Immature natural killer cell (primary cell): ENCODE data around the gene EGFLAM. TPM values are rescaled to one million over a fixed set of nuclear protein-coding genes. Genes with fewer than 3 reads are reported as not detected.
A peak's percentile ranks its signal among the peaks of the same experiment; 100 is the strongest.

Source experiments
- DNase-seq, 3 donors: peaks; one replicate each; pipeline ENCODE4 v3.0.0; 2022; ENCODE audit warnings: mixed read lengths in 1 of 3
- H3K27ac Mint-ChIP-seq, 6 donors: one replicate each; pipeline ENCODE4 v1.8.0; 2020; ENCODE audit warnings: mixed read lengths in 6 of 6, mild to moderate bottlenecking in 5 of 6, inconsistent platforms in 4 of 6, moderate library complexity in 3 of 6
- H3K27me3 Mint-ChIP-seq, 3 donors: one replicate each; pipeline ENCODE4 v1.8.0; 2020 to 2021; ENCODE audit warnings: low read depth in 3 of 3, mild to moderate bottlenecking in 3 of 3, mixed read lengths in 3 of 3, moderate library complexity in 3 of 3, inconsistent platforms in 1 of 3
- H3K36me3 Mint-ChIP-seq, 3 donors: one replicate each; pipeline ENCODE4 v1.8.0; 2020; ENCODE audit warnings: mixed read lengths in 3 of 3, inconsistent platforms in 2 of 3, mild to moderate bottlenecking in 2 of 3
- H3K4me1 Mint-ChIP-seq, 2 donors: one replicate each; pipeline ENCODE4 v1.8.0; 2020; ENCODE audit warnings: inconsistent platforms in 2 of 2, mild to moderate bottlenecking in 2 of 2, mixed read lengths in 2 of 2, moderate library complexity in 1 of 2
- H3K4me3 Mint-ChIP-seq, 5 donors: one replicate each; pipeline ENCODE4 v1.8.0; 2020; ENCODE audit warnings: mild to moderate bottlenecking in 5 of 5, mixed read lengths in 5 of 5, inconsistent platforms in 3 of 5, moderate library complexity in 3 of 5
- H3K9me3 Mint-ChIP-seq, 6 donors: one replicate each; pipeline ENCODE4 v1.8.0; 2020; ENCODE audit warnings: mild to moderate bottlenecking in 6 of 6, mixed read lengths in 6 of 6, inconsistent platforms in 4 of 6, moderate library complexity in 3 of 6
- polyA plus RNA-seq, 3 donors: library from polyadenylated mRNA; unstranded; fragments of 300-500 nt; fragmentation: Illumina TruSeq; gene quantifications; one replicate each; pipeline ENCODE4 v1.2.3, GENCODE V29; 2021

The EGFLAM gene
- polyA plus RNA-seq = not detected

GRCh38 chr5:38258319-38259061 lies at the start of gene EGFLAM:
Gene EGFLAM (plus strand): TSS chr5:38258559. CDS start chr5:38258755, 196 bp downstream.
- peaks cover 0 to 5% of the 10 kb centered on the region in 2 donors for H3K4me1 Mint-ChIP-seq
- peaks cover 0 to 22% (median 3%) of the 10 kb centered on the region in 6 donors for H3K9me3 Mint-ChIP-seq
- no peak for DNase-seq
- H3K27ac Mint-ChIP-seq = no peak within 1 kb of the TSS
- peak within 1 kb of the TSS in 1 of 5 donors; percentile 27 for H3K4me3 Mint-ChIP-seq
- peaks cover 18 to 41% (median 26%) of the 10 kb centered on the region in 3 donors for H3K27me3 Mint-ChIP-seq
- H3K36me3 Mint-ChIP-seq = no peaks in the 10 kb centered on the region

- Mint-ChIP-seq H3K4me1 (no peaks in the 10 kb centered on the region), H3K27me3 (peaks cover 0 to 4% (median 2%) of the 10 kb centered on the region in 3 donors), H3K36me3 (no peaks in the 10 kb centered on the region), H3K9me3 (peaks cover 0 to 2% (median 0%) of the 10 kb centered on the region in 6 donors), H3K27ac (no peak overlapping the region), H3K4me3 (no peak overlapping the region)
- no peak for DNase-seq
Observed at GRCh38 chr5:38208782-38209378, 49.5 kb upstream of the EGFLAM start.

GRCh38 chr5:38210676-38211353 lies 47.5 kb upstream of the EGFLAM start:
- H3K4me1 Mint-ChIP-seq = no peaks in the 10 kb centered on the region
- no peaks in the 10 kb centered on the region for H3K36me3 Mint-ChIP-seq
- peaks cover 0 to 2% (median 0%) of the 10 kb centered on the region in 6 donors for H3K9me3 Mint-ChIP-seq
- DNase-seq = no peak
- no peak overlapping the region for H3K4me3 Mint-ChIP-seq
- H3K27me3 Mint-ChIP-seq = peaks cover 0 to 6% (median 4%) of the 10 kb centered on the region in 3 donors
- no peak overlapping the region for H3K27ac Mint-ChIP-seq

GRCh38 chr5:38211354-38211710 lies 47.0 kb upstream of the EGFLAM start:
- Mint-ChIP-seq H3K4me3 (no peak overlapping the region), H3K4me1 (no peaks in the 10 kb centered on the region), H3K9me3 (peaks cover 0 to 2% (median 0%) of the 10 kb centered on the region in 6 donors), H3K36me3 (no peaks in the 10 kb centered on the region), H3K27ac (no peak overlapping the region), H3K27me3 (peaks cover 0 to 6% (median 4%) of the 10 kb centered on the region in 3 donors)
- DNase-seq = no peak

- H3K4me1 Mint-ChIP-seq = no peaks in the 10 kb centered on the region
- no peaks in the 10 kb centered on the region for H3K36me3 Mint-ChIP-seq
- H3K4me3 Mint-ChIP-seq = no peak overlapping the region
- H3K27me3 Mint-ChIP-seq = peaks cover 0 to 6% (median 4%) of the 10 kb centered on the region in 3 donors
- no peak for DNase-seq
- peaks cover 0 to 2% (median under 1%) of the 10 kb centered on the region in 6 donors for H3K9me3 Mint-ChIP-seq
- H3K27ac Mint-ChIP-seq = no peak overlapping the region
Observed at GRCh38 chr5:38212307-38212706, 46.1 kb upstream of the EGFLAM start.

GRCh38 chr5:38226091-38226490 lies 32.3 kb upstream of the EGFLAM start:
- no peak for DNase-seq
- H3K36me3 Mint-ChIP-seq = no peaks in the 10 kb centered on the region
- H3K27ac Mint-ChIP-seq = no peak overlapping the region

GRCh38 chr5:38228914-38229313 lies 29.4 kb upstream of the EGFLAM start:
- H3K36me3 Mint-ChIP-seq = no peaks in the 10 kb centered on the region

More at GRCh38 chr5:38226091-38226490, 32.3 kb upstream of the EGFLAM start:
- peaks cover 0 to 2% (median under 1%) of the 10 kb centered on the region in 6 donors for H3K9me3 Mint-ChIP-seq
- no peaks in the 10 kb centered on the region for H3K27me3 Mint-ChIP-seq
- no peaks in the 10 kb centered on the region for H3K4me1 Mint-ChIP-seq
- H3K4me3 Mint-ChIP-seq = no peak overlapping the region

GRCh38 chr5:38234737-38235136 lies 23.6 kb upstream of the EGFLAM start:
- H3K27me3 Mint-ChIP-seq = peaks cover 0 to 4% (median 2%) of the 10 kb centered on the region in 3 donors
- no peak overlapping the region for H3K4me3 Mint-ChIP-seq
- no peak for DNase-seq
- peaks cover 0 to 11% (median 0%) of the 10 kb centered on the region in 6 donors for H3K9me3 Mint-ChIP-seq
- no peaks in the 10 kb centered on the region for H3K4me1 Mint-ChIP-seq
- no peak overlapping the region for H3K27ac Mint-ChIP-seq
- no peaks in the 10 kb centered on the region for H3K36me3 Mint-ChIP-seq

More at GRCh38 chr5:38228914-38229313, 29.4 kb upstream of the EGFLAM start:
- DNase-seq = no peak
- no peaks in the 10 kb centered on the region for H3K9me3 Mint-ChIP-seq
- H3K27me3 Mint-ChIP-seq = no peaks in the 10 kb centered on the region
- no peak overlapping the region for H3K27ac Mint-ChIP-seq
- H3K4me3 Mint-ChIP-seq = no peak overlapping the region
- H3K4me1 Mint-ChIP-seq = no peaks in the 10 kb centered on the region

- Mint-ChIP-seq H3K9me3 (peaks cover 0 to 11% (median 0%) of the 10 kb centered on the region in 6 donors), H3K4me1 (no peaks in the 10 kb centered on the region), H3K27me3 (peaks cover 0 to 8% (median 2%) of the 10 kb centered on the region in 3 donors), H3K36me3 (no peaks in the 10 kb centered on the region), H3K4me3 (no peak overlapping the region), H3K27ac (no peak overlapping the region)
- DNase-seq = no peak
Observed at GRCh38 chr5:38237681-38238080, 20.7 kb upstream of the EGFLAM start.

- DNase-seq = no peak
- Mint-ChIP-seq H3K27me3 (peaks cover 0 to 8% (median 3%) of the 10 kb centered on the region in 3 donors), H3K4me1 (no peaks in the 10 kb centered on the region)
Observed at GRCh38 chr5:38240212-38240611, 18.1 kb upstream of the EGFLAM start.

GRCh38 chr5:38241655-38242054 lies 16.7 kb upstream of the EGFLAM start:
- H3K4me1 Mint-ChIP-seq = no peaks in the 10 kb centered on the region
- H3K27ac Mint-ChIP-seq = no peak overlapping the region
- DNase-seq = no peak
- H3K27me3 Mint-ChIP-seq = peaks cover 0 to 5% (median 3%) of the 10 kb centered on the region in 3 donors
- no peak overlapping the region for H3K4me3 Mint-ChIP-seq
- H3K36me3 Mint-ChIP-seq = no peaks in the 10 kb centered on the region
- peaks cover 0 to 11% (median 0%) of the 10 kb centered on the region in 6 donors for H3K9me3 Mint-ChIP-seq

More at GRCh38 chr5:38240212-38240611, 18.1 kb upstream of the EGFLAM start:
- Mint-ChIP-seq H3K9me3 (peaks cover 0 to 11% (median 0%) of the 10 kb centered on the region in 6 donors), H3K27ac (no peak overlapping the region), H3K4me3 (no peak overlapping the region), H3K36me3 (no peaks in the 10 kb centered on the region)

- H3K9me3 Mint-ChIP-seq = peaks cover 0 to 8% (median 0%) of the 10 kb centered on the region in 6 donors
- no peak overlapping the region for H3K27ac Mint-ChIP-seq
- H3K27me3 Mint-ChIP-seq = peaks cover 0 to 3% (median 1%) of the 10 kb centered on the region in 3 donors
- DNase-seq = no peak
- no peaks in the 10 kb centered on the region for H3K4me1 Mint-ChIP-seq
- no peak overlapping the region for H3K4me3 Mint-ChIP-seq
- no peaks in the 10 kb centered on the region for H3K36me3 Mint-ChIP-seq
Observed at GRCh38 chr5:38245307-38245706, 13.1 kb upstream of the EGFLAM start.

- Mint-ChIP-seq H3K4me3 (no peak overlapping the region), H3K27ac (no peak overlapping the region), H3K27me3 (peaks cover 0 to 2% (median 0%) of the 10 kb centered on the region in 3 donors), H3K9me3 (peaks cover 0 to 18% (median 7%) of the 10 kb centered on the region in 6 donors), H3K4me1 (no peaks in the 10 kb centered on the region), H3K36me3 (no peaks in the 10 kb centered on the region)
- no peak for DNase-seq
Observed at GRCh38 chr5:38249301-38249700, 9.1 kb upstream of the EGFLAM start.

- H3K36me3 Mint-ChIP-seq = no peaks in the 10 kb centered on the region
- H3K4me1 Mint-ChIP-seq = no peaks in the 10 kb centered on the region
- peaks cover 0 to 18% (median 7%) of the 10 kb centered on the region in 6 donors for H3K9me3 Mint-ChIP-seq
- no peak for DNase-seq
- H3K4me3 Mint-ChIP-seq = no peak overlapping the region
- peaks cover 0 to 2% (median 0%) of the 10 kb centered on the region in 3 donors for H3K27me3 Mint-ChIP-seq
- H3K27ac Mint-ChIP-seq = no peak overlapping the region
Observed at GRCh38 chr5:38249812-38250211, 8.5 kb upstream of the EGFLAM start.
